ENCODE results near the gene GATD1.

GATD1 gene

GRCh38 chr11:719214-720016 is 57.9 kb downstream of the GATD1 start:
- Histone ChIP-seq H3K4me1 (no peaks in the 10 kb centered on the region), H3K36me3 (ENCODE audit: control insufficient read depth, insufficient read depth, low read length) (no peaks in the 10 kb centered on the region), H3K27ac (no peak overlapping the region), H3K9ac (no peak overlapping the region), H3K4me2 (ENCODE audit: low read length) (no peak overlapping the region), H3K4me3 (ENCODE audit: low read depth, low read length) (no peak overlapping the region), H2AFZ (no peak overlapping the region), H3K27me3 (ENCODE audit: control insufficient read depth, insufficient read depth, low read length) (no peaks in the 10 kb centered on the region), H3K9me3 (ENCODE audit: control insufficient read depth, low read length) (no peaks in the 10 kb centered on the region), H3K79me2 (no peaks in the 10 kb centered on the region)
- TF ChIP-seq, protein P1, sequence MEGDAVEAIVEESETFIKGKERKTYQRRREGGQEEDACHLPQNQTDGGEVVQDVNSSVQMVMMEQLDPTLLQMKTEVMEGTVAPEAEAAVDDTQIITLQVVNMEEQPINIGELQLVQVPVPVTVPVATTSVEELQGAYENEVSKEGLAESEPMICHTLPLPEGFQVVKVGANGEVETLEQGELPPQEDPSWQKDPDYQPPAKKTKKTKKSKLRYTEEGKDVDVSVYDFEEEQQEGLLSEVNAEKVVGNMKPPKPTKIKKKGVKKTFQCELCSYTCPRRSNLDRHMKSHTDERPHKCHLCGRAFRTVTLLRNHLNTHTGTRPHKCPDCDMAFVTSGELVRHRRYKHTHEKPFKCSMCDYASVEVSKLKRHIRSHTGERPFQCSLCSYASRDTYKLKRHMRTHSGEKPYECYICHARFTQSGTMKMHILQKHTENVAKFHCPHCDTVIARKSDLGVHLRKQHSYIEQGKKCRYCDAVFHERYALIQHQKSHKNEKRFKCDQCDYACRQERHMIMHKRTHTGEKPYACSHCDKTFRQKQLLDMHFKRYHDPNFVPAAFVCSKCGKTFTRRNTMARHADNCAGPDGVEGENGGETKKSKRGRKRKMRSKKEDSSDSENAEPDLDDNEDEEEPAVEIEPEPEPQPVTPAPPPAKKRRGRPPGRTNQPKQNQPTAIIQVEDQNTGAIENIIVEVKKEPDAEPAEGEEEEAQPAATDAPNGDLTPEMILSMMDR (IDR thresholded peaks at IDR 0.05): no peak
